Kidney (tissue), 14 donors: Measurements from ENCODE around the gene GRAMD4. TPM values are rescaled to one million over a fixed set of nuclear protein-coding genes. Genes with fewer than 3 reads are reported as not detected.

Source experiments
- DNase-seq, 5 donors: peaks; one replicate each; pipeline ENCODE4 v3.0.0-alpha.2; 2013 to 2020
- FAIRE-seq: peaks from 2 replicates; lab custom pipeline; 2012; peaks lifted over from hg19 to GRCh38; lab: Jason Lieb, UNC
- H3K27ac ChIP-seq, 2 donors: one replicate each; pipeline ENCODE4 v1.7.0; 2013; ENCODE audit warnings: low read depth in 2 of 2, low read length in 2 of 2, inconsistent platforms in 1 of 2
- H3K27me3 ChIP-seq: one replicate; pipeline ENCODE4 v1.7.1; 2013; ENCODE audit warnings: low read length, inconsistent platforms; ENCODE audit not compliant: control insufficient read depth, insufficient read depth
- H3K36me3 ChIP-seq, 3 donors: one replicate each; pipeline versions ENCODE4 v1.7.0 to v1.7.1; 2013; ENCODE audit warnings: low read length in 3 of 3, control low read depth in 1 of 3, inconsistent platforms in 1 of 3; ENCODE audit not compliant: insufficient read depth in 3 of 3, control insufficient read depth in 2 of 3
- H3K4me1 ChIP-seq, 3 donors: one replicate each; pipeline versions ENCODE4 v1.7.0 to v1.7.1; 2013; ENCODE audit warnings: low read length in 3 of 3, inconsistent platforms in 1 of 3, low read depth in 1 of 3; ENCODE audit not compliant: control insufficient read depth in 2 of 3, insufficient read depth in 2 of 3
- H3K4me3 ChIP-seq, 3 donors: one replicate each; pipeline versions ENCODE4 v1.7.0 to v1.8.1; 2013; ENCODE audit warnings: low read length in 3 of 3, control low read depth in 1 of 3, inconsistent platforms in 1 of 3
- H3K9ac ChIP-seq, 3 donors: one replicate each; pipeline versions ENCODE4 v1.7.0 to v1.7.1; 2013; ENCODE audit warnings: low read length in 3 of 3, control low read depth in 1 of 3, inconsistent platforms in 1 of 3
- H3K9me3 ChIP-seq, 3 donors: one replicate each; pipeline versions ENCODE4 v1.7.0 to v1.7.1; 2013; ENCODE audit warnings: low read length in 3 of 3, control low read depth in 1 of 3, inconsistent platforms in 1 of 3; ENCODE audit not compliant: control insufficient read depth in 2 of 3, insufficient read depth in 1 of 3
- intact Hi-C: fragments of 100-400 bp; cut with DNase I; formaldehyde crosslinking; loops from one replicate; pipeline ENCODE4 v1.11.1; 2022
- polyA plus RNA-seq: library from polyadenylated mRNA; stranded (reverse); fragments of 350-450 nt; fragmentation: Illumina TruSeq; extraction: RNeasy Lipid Tissue Mini Kit (QIAGEN cat#74804); gene quantifications from one replicate; pipeline ENCODE4 v1.2.3, GENCODE V29; 2014; ENCODE audit warnings: low read depth, low replicate concordance; ENCODE audit not compliant: insufficient read depth
- total RNA-seq: library from RNA; stranded (reverse); fragmentation: NEBNext Ultra II Directional; extraction: Animal tissue kit (Norgen Biotek cat#: 25700); gene quantifications from one replicate; pipeline ENCODE4 v1.2.1, GENCODE V29; 2021
- TF ChIP-seq, protein P1 (sequence below): IDR thresholded peaks from 3 replicates; pipeline ENCODE4 v1.5.1; 2012; ENCODE audit warnings: mild to moderate bottlenecking, moderate library complexity, borderline replicate concordance; ENCODE audit not compliant: insufficient read depth; ENCODE audit errors: extremely low read depth
- donor health status: control.
- donor health status: control.
- donor health status: control.
- donor health status: control.
- donor health status: control.
- donor health status: DM: yes; HTN: yes; CAD: no.
- donor health status: Normal renal cell carcinoma (clear cell type).

The GRAMD4 gene
- total and polyA plus RNA-seq, 2 donors from 2014 or later = 12.1 to 58.2 TPM

DNA sequence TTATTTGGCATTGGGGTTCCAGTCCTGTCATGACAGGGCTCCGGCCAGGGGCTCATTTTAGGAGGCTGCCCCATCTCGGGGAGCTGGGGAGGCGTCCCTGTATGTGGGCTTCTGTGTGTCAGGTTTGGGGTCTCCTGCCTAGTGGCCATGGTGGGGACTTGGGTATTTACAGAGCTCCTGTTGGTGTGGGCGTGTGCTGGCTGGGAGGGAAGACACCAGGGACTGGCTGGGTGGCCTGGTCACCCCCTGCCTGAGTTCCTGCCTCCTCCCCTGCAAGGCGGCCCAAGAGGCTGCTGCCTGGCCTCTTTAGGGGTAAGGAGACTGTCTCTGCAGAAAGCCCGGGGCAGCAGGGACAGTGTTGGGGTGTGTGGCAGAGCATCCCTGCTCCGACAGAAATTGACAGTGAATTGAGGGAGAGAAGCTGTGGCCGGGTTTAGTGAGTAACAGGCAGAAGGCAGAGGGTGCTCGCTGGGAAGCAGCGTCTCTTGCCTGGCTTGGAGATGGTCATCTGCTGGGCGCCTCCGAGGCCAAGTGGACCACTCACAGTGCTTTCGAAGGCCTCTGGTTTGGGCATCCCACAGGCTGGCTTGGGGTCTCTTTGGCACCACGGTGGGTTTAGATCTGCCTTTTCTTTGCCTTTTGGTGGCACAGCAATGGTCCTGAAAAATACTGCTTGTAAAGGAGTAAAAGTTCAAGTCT, 40.3 kb upstream of the GRAMD4 start:
- Histone ChIP-seq H3K36me3 (no peaks in the 10 kb centered on the region), H3K4me1 (peaks cover 0 to 44% (median 24%) of the 10 kb centered on the region in 3 donors), H3K27ac (peak overlapping the region; percentile 54 to 72), H3K9me3 (no peaks in the 10 kb centered on the region), H3K27me3 (no peaks in the 10 kb centered on the region), H3K9ac (no peak overlapping the region), H3K4me3 (no peak overlapping the region)
- intact Hi-C loops = no loop called here
- peak in 1 of 5 donors; percentile 61 for DNase-seq
- FAIRE-seq = no peak
- TF ChIP-seq, protein P1, sequence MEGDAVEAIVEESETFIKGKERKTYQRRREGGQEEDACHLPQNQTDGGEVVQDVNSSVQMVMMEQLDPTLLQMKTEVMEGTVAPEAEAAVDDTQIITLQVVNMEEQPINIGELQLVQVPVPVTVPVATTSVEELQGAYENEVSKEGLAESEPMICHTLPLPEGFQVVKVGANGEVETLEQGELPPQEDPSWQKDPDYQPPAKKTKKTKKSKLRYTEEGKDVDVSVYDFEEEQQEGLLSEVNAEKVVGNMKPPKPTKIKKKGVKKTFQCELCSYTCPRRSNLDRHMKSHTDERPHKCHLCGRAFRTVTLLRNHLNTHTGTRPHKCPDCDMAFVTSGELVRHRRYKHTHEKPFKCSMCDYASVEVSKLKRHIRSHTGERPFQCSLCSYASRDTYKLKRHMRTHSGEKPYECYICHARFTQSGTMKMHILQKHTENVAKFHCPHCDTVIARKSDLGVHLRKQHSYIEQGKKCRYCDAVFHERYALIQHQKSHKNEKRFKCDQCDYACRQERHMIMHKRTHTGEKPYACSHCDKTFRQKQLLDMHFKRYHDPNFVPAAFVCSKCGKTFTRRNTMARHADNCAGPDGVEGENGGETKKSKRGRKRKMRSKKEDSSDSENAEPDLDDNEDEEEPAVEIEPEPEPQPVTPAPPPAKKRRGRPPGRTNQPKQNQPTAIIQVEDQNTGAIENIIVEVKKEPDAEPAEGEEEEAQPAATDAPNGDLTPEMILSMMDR = no peak

DNA sequence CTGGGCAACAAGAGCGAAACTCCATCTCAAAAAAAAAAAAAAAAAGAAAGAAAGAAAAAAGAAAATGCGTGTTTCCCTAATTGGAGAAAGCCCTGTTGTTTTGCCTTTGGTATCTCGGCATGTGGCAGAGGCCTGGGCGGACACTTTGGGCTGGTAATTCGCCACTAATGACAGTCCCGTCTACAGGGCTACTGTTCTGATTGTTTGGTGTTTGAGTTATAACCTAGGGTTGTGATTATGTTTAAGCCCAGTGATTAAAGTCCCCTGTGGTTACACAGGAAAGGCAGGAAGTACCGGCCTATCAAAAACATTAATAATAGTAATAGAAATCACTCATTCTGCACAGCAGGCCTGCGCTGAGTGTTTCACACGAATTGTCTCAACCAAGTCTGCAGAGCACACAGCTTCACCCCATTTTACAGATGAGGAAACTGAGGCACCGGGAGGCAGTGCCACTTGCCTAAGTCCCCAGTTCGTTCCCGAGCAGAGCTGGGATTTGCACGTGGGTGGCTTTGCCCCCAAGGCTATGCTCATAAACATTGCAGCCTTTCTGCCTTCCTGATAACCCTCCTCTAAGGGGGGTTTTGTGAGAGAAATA, 39.1 kb upstream of the GRAMD4 start:
- no peak overlapping the region for H3K9ac ChIP-seq
- intact Hi-C loops = no loop called here
- no peaks in the 10 kb centered on the region for H3K27me3 ChIP-seq
- FAIRE-seq (no peak), DNase-seq (peak in 2 of 5 donors; percentile 33 to 52)
- TF ChIP-seq, protein P1 = no peak
- no peak overlapping the region for H3K27ac ChIP-seq
- H3K9me3 ChIP-seq = no peaks in the 10 kb centered on the region
- H3K36me3 ChIP-seq = no peaks in the 10 kb centered on the region
- H3K4me3 ChIP-seq = no peak overlapping the region
- H3K4me1 ChIP-seq = peaks cover 0 to 36% (median 27%) of the 10 kb centered on the region in 3 donors

DNA sequence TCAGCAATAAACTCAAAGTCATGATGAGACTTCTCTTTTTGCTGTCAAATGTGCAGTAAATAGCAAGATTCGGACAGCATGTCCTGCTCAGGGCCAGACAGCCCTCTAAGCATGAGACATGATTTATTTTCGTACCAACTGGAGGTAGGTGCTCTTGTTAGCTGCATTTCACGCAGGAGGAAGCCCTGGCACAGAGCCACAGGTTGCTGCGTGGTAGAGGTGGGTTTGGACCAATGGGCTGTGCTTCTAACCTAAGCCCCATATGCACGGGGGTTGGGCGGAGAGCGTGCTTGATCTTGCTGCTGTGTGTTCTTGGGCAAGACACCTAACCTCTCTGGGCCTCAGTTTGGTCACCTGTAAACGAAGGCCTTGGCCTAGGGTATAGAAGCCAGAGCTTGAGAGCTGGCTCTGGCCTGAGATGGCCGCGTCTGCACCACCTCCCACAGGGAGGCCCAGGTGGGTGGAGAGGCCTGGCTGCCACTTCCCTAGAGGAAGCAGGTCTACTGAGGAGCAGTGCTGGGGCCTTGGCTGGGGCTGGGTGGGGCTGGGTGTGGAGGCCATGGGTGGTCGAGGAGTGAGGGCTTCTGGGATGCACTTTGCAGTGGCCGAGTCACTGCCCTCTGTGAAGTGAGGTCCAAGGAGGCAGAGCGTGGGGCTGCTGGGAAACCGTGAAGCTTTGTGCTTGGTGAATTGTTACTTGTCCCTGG, 38.5 kb upstream of the GRAMD4 start:
- no peak overlapping the region for H3K27ac ChIP-seq
- DNase-seq = peak in 1 of 5 donors; percentile 71
- intact Hi-C loops = no loop called here

More for the DNA sequence above, 38.5 kb upstream of the GRAMD4 start:
- no peak for FAIRE-seq
- Histone ChIP-seq H3K27me3 (no peaks in the 10 kb centered on the region), H3K36me3 (no peaks in the 10 kb centered on the region), H3K4me1 (peaks cover 0 to 35% (median 27%) of the 10 kb centered on the region in 3 donors), H3K9ac (no peak overlapping the region), H3K4me3 (no peak overlapping the region), H3K9me3 (no peaks in the 10 kb centered on the region)
- TF ChIP-seq, protein P1 = no peak
